ENCODE data around the gene EDEM1.

Gene EDEM1

GRCh38 chr3:5192571-5193365 is 5.3 kb downstream of the EDEM1 start:
- peak overlapping the region; percentile 94 for H3K4me3 ChIP-seq (ENCODE audit: low read depth, low read length)
- no peak for DNase-seq (ENCODE audit: low read depth)
- TF ChIP-seq CTCF (IDR thresholded peaks at IDR 0.05; ENCODE audit: insufficient read depth, low read depth, low read length, missing control alignments), result no peak

GRCh38 chr3:5194341-5194740 is 6.8 kb downstream of the EDEM1 start:
- no peak overlapping the region for H3K4me3 ChIP-seq (ENCODE audit: low read depth, low read length)
- DNase-seq (ENCODE audit: low read depth), result no peak
- TF ChIP-seq CTCF (IDR thresholded peaks at IDR 0.05; ENCODE audit: insufficient read depth, low read depth, low read length, missing control alignments), result no peak

- no peak overlapping the region; the same call in 1 of the 2 replicates for H3K4me3 ChIP-seq (ENCODE audit: low read depth, low read length)
- peak; percentile 70 for DNase-seq (ENCODE audit: low read depth)
- TF ChIP-seq CTCF (IDR thresholded peaks at IDR 0.05; ENCODE audit: insufficient read depth, low read depth, low read length, missing control alignments), result no peak
Observed at GRCh38 chr3:5194801-5195509, 7.4 kb downstream of the EDEM1 start.

- DNase-seq (ENCODE audit: low read depth), result peak; percentile 30
- no peak for TF ChIP-seq CTCF (IDR thresholded peaks at IDR 0.05; ENCODE audit: insufficient read depth, low read depth, low read length, missing control alignments)
Observed at GRCh38 chr3:5195605-5196004, 8.1 kb downstream of the EDEM1 start.

GRCh38 chr3:5197022-5197421 is 9.5 kb downstream of the EDEM1 start:
- no peak for TF ChIP-seq CTCF (IDR thresholded peaks at IDR 0.05; ENCODE audit: insufficient read depth, low read depth, low read length, missing control alignments)
- H3K4me3 ChIP-seq (ENCODE audit: low read depth, low read length), result peak overlapping the region; percentile 34
- DNase-seq (ENCODE audit: low read depth), result no peak

More at GRCh38 chr3:5195605-5196004, 8.1 kb downstream of the EDEM1 start:
- H3K4me3 ChIP-seq (ENCODE audit: low read depth, low read length), result no peak overlapping the region

- TF ChIP-seq CTCF (IDR thresholded peaks at IDR 0.05; ENCODE audit: insufficient read depth, low read depth, low read length, missing control alignments), result no peak
- peak; percentile 87 for DNase-seq (ENCODE audit: low read depth)
- peak overlapping the region; percentile 34 for H3K4me3 ChIP-seq (ENCODE audit: low read depth, low read length)
Observed at GRCh38 chr3:5197470-5198312, 10.2 kb downstream of the EDEM1 start.
